Measurements from ENCODE around the gene CD22. TPM values are rescaled to one million over a fixed set of nuclear protein-coding genes. Genes with fewer than 3 reads are reported as not detected.

CD22 gene
- total RNA-seq, 6 donors from 2014 or later: 8.8 to 36.7 (median 24.7) TPM

DNA sequence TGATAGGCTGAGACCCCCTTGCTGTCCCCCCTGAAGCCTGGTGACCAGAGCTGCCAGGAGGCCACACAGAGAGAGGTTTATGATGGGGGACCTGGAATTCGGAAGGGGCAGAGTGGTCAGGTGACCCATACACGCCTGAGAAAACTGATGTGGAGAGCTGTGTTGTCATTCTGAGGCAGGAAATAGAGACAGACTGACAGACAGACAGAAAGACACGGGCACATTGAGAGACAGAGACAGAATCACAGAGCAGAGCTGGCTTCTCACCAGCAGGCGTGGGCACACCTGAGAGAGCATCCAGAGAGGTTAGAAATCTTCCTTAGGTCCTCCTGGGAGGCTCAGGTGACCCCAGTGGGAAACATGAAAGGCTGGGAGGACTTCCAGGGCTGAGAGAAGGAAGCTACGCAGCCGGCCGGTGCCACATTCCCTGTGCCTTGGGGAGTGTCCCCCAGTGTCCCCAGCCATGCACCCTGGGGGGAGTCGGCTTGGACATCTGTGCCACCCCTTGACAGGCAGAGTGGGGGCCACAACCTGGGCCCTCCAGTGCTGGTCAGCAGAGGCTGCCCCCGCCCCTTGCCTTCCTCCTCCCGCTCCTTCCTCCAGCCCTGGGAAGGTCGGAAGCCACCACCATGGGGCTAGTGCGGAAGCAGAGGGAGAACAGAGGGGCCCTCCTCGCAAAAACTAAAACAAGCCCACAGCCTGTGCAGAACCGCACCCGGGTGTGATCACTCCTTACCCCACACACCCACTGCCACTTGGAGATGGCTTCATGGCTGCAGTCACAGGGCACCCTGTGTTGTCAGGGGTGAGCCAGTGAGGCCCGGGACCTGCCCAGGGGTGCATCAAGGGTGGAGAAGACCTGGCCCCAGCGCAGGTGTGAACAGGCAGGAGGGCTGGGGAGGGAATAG is 20.9 kb downstream of the CD22 start:
- DNase-seq: peak in 1 of 2 donors; percentile 18
- H3K36me3 ChIP-seq: no peaks in the 10 kb centered on the region
- H3K9me3 ChIP-seq: no peaks in the 10 kb centered on the region
- H3K4me3 ChIP-seq: no peak overlapping the region
- H3K4me1 ChIP-seq: peaks cover 3 to 26% (median 12%) of the 10 kb centered on the region in 4 donors
- no peak for ATAC-seq (ENCODE audit: low FRiP score in 2 of 2)
- TF ChIP-seq POLR2AphosphoS5 (IDR thresholded peaks at IDR 0.05) (no peak), EP300 (IDR thresholded peaks at IDR 0.05) (no peak), POLR2A (IDR thresholded peaks at IDR 0.05) (no peak)
- TF ChIP-seq, protein P1, sequence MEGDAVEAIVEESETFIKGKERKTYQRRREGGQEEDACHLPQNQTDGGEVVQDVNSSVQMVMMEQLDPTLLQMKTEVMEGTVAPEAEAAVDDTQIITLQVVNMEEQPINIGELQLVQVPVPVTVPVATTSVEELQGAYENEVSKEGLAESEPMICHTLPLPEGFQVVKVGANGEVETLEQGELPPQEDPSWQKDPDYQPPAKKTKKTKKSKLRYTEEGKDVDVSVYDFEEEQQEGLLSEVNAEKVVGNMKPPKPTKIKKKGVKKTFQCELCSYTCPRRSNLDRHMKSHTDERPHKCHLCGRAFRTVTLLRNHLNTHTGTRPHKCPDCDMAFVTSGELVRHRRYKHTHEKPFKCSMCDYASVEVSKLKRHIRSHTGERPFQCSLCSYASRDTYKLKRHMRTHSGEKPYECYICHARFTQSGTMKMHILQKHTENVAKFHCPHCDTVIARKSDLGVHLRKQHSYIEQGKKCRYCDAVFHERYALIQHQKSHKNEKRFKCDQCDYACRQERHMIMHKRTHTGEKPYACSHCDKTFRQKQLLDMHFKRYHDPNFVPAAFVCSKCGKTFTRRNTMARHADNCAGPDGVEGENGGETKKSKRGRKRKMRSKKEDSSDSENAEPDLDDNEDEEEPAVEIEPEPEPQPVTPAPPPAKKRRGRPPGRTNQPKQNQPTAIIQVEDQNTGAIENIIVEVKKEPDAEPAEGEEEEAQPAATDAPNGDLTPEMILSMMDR (IDR thresholded peaks at IDR 0.05): no peak
- H3K27me3 ChIP-seq: no peaks in the 10 kb centered on the region
- WGBS, 2 donors: 81 to 87% methylated on average over 11 to 13 of the region's 17 CpGs
- H3K27ac ChIP-seq: no peak overlapping the region

DNA sequence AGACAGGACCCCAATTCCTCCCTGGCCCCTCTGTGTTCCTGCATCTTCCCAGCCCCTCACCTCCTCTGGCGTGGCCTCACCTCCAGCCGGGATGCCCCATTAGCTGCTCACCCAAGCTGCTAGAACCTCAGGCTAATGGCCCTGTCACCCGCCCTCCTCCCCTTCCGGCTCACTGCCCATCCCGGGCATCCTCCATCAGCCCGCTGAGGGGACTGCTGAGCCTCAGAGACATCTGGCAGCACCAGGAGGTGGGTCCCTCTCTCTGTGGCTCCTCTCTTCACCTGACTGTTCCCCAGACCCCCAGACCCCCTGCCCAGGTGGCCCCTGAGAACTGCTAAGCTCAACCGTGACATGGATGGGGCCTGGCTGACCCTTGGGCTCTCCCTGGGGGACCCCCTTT is 21.6 kb downstream of the CD22 start:
- TF ChIP-seq, protein P1 (IDR thresholded peaks at IDR 0.05): no peak
- no peak for TF ChIP-seq EP300 (IDR thresholded peaks at IDR 0.05)
- TF ChIP-seq POLR2AphosphoS5 (IDR thresholded peaks at IDR 0.05): no peak
- no peak for TF ChIP-seq POLR2A (IDR thresholded peaks at IDR 0.05)
- no peaks in the 10 kb centered on the region for H3K27me3 ChIP-seq
- DNase-seq: peak in 1 of 2 donors; percentile 6
- no peaks in the 10 kb centered on the region for H3K9me3 ChIP-seq
- peak in 1 of 2 donors; percentile 28 for ATAC-seq (ENCODE audit: low FRiP score in 2 of 2)
- H3K4me3 ChIP-seq: no peak overlapping the region
- H3K4me1 ChIP-seq: peaks cover 3 to 26% (median 12%) of the 10 kb centered on the region in 4 donors
- 88 to 95% methylated on average over 7 of the region's 7 CpGs for WGBS, 2 donors
- H3K36me3 ChIP-seq: no peaks in the 10 kb centered on the region
- no peak overlapping the region for H3K27ac ChIP-seq

DNA sequence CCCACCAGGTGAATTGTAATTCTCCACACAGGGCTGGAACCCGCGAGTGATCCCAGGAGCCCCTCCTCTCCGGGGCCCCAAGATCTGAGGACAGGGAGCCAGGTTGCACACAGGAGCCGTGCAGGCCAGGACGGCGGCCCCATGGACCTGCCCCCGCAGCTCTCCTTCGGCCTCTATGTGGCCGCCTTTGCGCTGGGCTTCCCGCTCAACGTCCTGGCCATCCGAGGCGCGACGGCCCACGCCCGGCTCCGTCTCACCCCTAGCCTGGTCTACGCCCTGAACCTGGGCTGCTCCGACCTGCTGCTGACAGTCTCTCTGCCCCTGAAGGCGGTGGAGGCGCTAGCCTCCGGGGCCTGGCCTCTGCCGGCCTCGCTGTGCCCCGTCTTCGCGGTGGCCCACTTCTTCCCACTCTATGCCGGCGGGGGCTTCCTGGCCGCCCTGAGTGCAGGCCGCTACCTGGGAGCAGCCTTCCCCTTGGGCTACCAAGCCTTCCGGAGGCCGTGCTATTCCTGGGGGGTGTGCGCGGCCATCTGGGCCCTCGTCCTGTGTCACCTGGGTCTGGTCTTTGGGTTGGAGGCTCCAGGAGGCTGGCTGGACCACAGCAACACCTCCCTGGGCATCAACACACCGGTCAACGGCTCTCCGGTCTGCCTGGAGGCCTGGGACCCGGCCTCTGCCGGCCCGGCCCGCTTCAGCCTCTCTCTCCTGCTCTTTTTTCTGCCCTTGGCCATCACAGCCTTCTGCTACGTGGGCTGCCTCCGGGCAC is 22.6 kb downstream of the CD22 start:
- ATAC-seq (ENCODE audit: low FRiP score in 2 of 2) (no peak), DNase-seq (peak; percentile 17 to 77)
- Histone ChIP-seq H3K36me3 (no peaks in the 10 kb centered on the region), H3K27ac (no peak overlapping the region), H3K4me3 (no peak overlapping the region), H3K9me3 (no peaks in the 10 kb centered on the region), H3K27me3 (no peaks in the 10 kb centered on the region), H3K4me1 (peaks cover 3 to 22% (median 9%) of the 10 kb centered on the region in 4 donors)
- WGBS, 2 donors: 91 to 93% methylated on average over 31 to 33 of the region's 47 CpGs
- TF ChIP-seq POLR2A (IDR thresholded peaks at IDR 0.05) (no peak), POLR2AphosphoS5 (IDR thresholded peaks at IDR 0.05) (no peak), EP300 (IDR thresholded peaks at IDR 0.05) (no peak)
- TF ChIP-seq, protein P1 (IDR thresholded peaks at IDR 0.05): no peak

DNA sequence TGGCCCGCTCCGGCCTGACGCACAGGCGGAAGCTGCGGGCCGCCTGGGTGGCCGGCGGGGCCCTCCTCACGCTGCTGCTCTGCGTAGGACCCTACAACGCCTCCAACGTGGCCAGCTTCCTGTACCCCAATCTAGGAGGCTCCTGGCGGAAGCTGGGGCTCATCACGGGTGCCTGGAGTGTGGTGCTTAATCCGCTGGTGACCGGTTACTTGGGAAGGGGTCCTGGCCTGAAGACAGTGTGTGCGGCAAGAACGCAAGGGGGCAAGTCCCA is 23.1 kb downstream of the CD22 start:
- no peaks in the 10 kb centered on the region for H3K9me3 ChIP-seq
- H3K4me3 ChIP-seq: no peak overlapping the region
- 83 to 89% methylated on average over 18 of the region's 18 CpGs for WGBS, 2 donors
- peaks cover 3 to 17% (median 4%) of the 10 kb centered on the region in 4 donors for H3K4me1 ChIP-seq
- no peaks in the 10 kb centered on the region for H3K36me3 ChIP-seq
- no peaks in the 10 kb centered on the region for H3K27me3 ChIP-seq
- no peak overlapping the region for H3K27ac ChIP-seq
- DNase-seq (peak in 1 of 2 donors; percentile 15), ATAC-seq (ENCODE audit: low FRiP score in 2 of 2) (no peak)
- TF ChIP-seq EP300 (IDR thresholded peaks at IDR 0.05) (no peak), POLR2AphosphoS5 (IDR thresholded peaks at IDR 0.05) (no peak), POLR2A (IDR thresholded peaks at IDR 0.05) (no peak)
- TF ChIP-seq, protein P1 (IDR thresholded peaks at IDR 0.05): no peak

Data from upper lobe of left lung (tissue), 6 donors.